A549 (cell line): ENCODE data around the gene RPTOR. TPM values are rescaled to one million over a fixed set of nuclear protein-coding genes. Genes with fewer than 3 reads are reported as not detected.

Source experiments
- ATAC-seq, 2 experiments: fragments of 200-7000 bp in 1 of 2; fragments of >200 bp in 1 of 2; cut with Nextera tagmentation in 1 of 2; cut with Tn5 transposase in 1 of 2; 3 replicates each; pipeline versions ENCODE4 v1.8.0 to v1.9.1; 2018 to 2020; ENCODE audit warnings: mild to moderate bottlenecking in 1 of 2, moderate library complexity in 1 of 2
- CTCF ChIA-PET: fragments of 300-600 bp; sonication (Branson Sonifier 250); formaldehyde crosslinking; extraction: SDS; loops from one replicate; lab custom pipeline; 2021; ENCODE audit warnings: antibody characterized with exemption, inconsistent platforms; lab: Yijun Ruan, JAX
- POLR2A ChIA-PET: fragments of 350-600 bp; formaldehyde crosslinking; extraction: SDS; loops from one replicate; lab custom pipeline; 2021; ENCODE audit warnings: antibody characterized with exemption, inconsistent platforms; lab: Yijun Ruan, JAX
- DNase-seq, 2 experiments: peaks; one replicate each; pipeline versions ENCODE4 v3.0.0 to v3.0.0-alpha.2; 2011 to 2016; ENCODE audit warnings: low read depth in 1 of 2, low spot score in 1 of 2
- FAIRE-seq: peaks from 2 replicates; lab custom pipeline; 2011; peaks lifted over from hg19 to GRCh38; lab: Jason Lieb, UNC
- H3K27ac ChIP-seq, 2 experiments: fragments of >200 bp; sonication (Bioruptor Twin); formaldehyde crosslinking; 3 replicates each; pipeline ENCODE4 v1.5.1; 2016 to 2017
- H3K4me1 ChIP-seq: fragments of >200 bp; sonication (Bioruptor Twin); formaldehyde crosslinking; 3 replicates; pipeline ENCODE4 v1.6.1; 2016
- H3K4me2 ChIP-seq: fragments of >200 bp; sonication (Bioruptor Twin); formaldehyde crosslinking; 3 replicates; pipeline ENCODE4 v1.6.1; 2016
- H3K4me3 ChIP-seq: fragments of >200 bp; sonication (Bioruptor Twin); formaldehyde crosslinking; 3 replicates; pipeline ENCODE4 v1.5.1; 2016
- H3K9me3 ChIP-seq: fragments of >200 bp; sonication (Bioruptor Twin); formaldehyde crosslinking; 3 replicates; pipeline ENCODE4 v1.6.1; 2016
- CBX8 ChIP-seq: fragments of 200-600 bp; sonication (generic); IDR thresholded peaks from 2 replicates; pipeline ENCODE4 v1.6.1; 2016
- CHD4 ChIP-seq: fragments of 200-600 bp; sonication (generic); IDR thresholded peaks from 2 replicates; pipeline ENCODE4 v1.6.1; 2016; ENCODE audit warnings: antibody characterized with exemption, mild to moderate bottlenecking, borderline replicate concordance
- EP300 ChIP-seq, 2 experiments: fragments of >200 bp; sonication (Bioruptor Twin); formaldehyde crosslinking; IDR thresholded peaks; 2 replicates in 1 of 2; 3 replicates in 1 of 2; pipeline ENCODE4 v1.6.1; 2016 to 2017
- ESRRA ChIP-seq: fragments of 150-350 bp; IDR thresholded peaks from 2 replicates; pipeline ENCODE4 v1.6.1; 2014; ENCODE audit warnings: mild to moderate bottlenecking, low read length, borderline replicate concordance
- FOSL2 ChIP-seq, 2 experiments: fragments of 450-650 bp in 1 of 2; fragments of >200 bp in 1 of 2; sonication (Bioruptor Twin) in 1 of 2; formaldehyde crosslinking; IDR thresholded peaks; 2 replicates each; pipeline versions ENCODE4 v1.5.0 to v1.6.1; 2016 to 2020; ENCODE audit warnings: mild to moderate bottlenecking in 1 of 2, moderate library complexity in 1 of 2
- FOXS1 ChIP-seq: fragments of 250-450 bp; sonication (Bioruptor Pico); IDR thresholded peaks from 2 replicates; pipeline ENCODE4 v1.5.0; 2020; ENCODE audit warnings: mild to moderate bottlenecking, moderate library complexity
- GATA3 ChIP-seq: IDR thresholded peaks from 2 replicates; pipeline ENCODE4 v1.6.1; 2012; ENCODE audit warnings: borderline replicate concordance
- HDAC2 ChIP-seq: fragments of 200-600 bp; sonication (generic); IDR thresholded peaks from 2 replicates; pipeline ENCODE4 v1.6.1; 2016
- HOXB13 ChIP-seq: fragments of 250-450 bp; sonication (Bioruptor Pico); IDR thresholded peaks from 2 replicates; pipeline ENCODE4 v1.5.0; 2020; ENCODE audit warnings: low read depth, mild to moderate bottlenecking, moderate library complexity
- JUNB ChIP-seq: fragments of >200 bp; sonication (Bioruptor Twin); formaldehyde crosslinking; IDR thresholded peaks from 2 replicates; pipeline ENCODE4 v1.6.1; 2016
- KDM1A ChIP-seq: fragments of 200-600 bp; sonication (generic); IDR thresholded peaks from 2 replicates; pipeline ENCODE4 v1.6.1; 2016; ENCODE audit warnings: low read depth, mild to moderate bottlenecking
- KDM5A ChIP-seq: fragments of 200-600 bp; sonication (generic); IDR thresholded peaks from 2 replicates; pipeline ENCODE4 v1.6.1; 2016; ENCODE audit warnings: antibody characterized with exemption, mild to moderate bottlenecking
- MAZ ChIP-seq: fragments of 150-350 bp; IDR thresholded peaks from 2 replicates; pipeline ENCODE4 v1.6.1; 2014; ENCODE audit warnings: antibody characterized with exemption, low read depth, low read length, borderline replicate concordance
- MYC ChIP-seq: IDR thresholded peaks from 2 replicates; pipeline ENCODE4 v1.6.1; 2012; ENCODE audit warnings: mild to moderate bottlenecking, inconsistent platforms, low read length, improper control_type of control experiment, borderline replicate concordance
- NR3C1 ChIP-seq: fragments of >200 bp; sonication (Bioruptor Twin); formaldehyde crosslinking; IDR thresholded peaks from 3 replicates; pipeline ENCODE4 v1.6.1; 2017
- POLR2A ChIP-seq: IDR thresholded peaks from 2 replicates; pipeline ENCODE4 v1.6.1; 2012; ENCODE audit warnings: mild to moderate bottlenecking, low read length
- POLR2AphosphoS2 ChIP-seq: conservative IDR thresholded peaks from 2 replicates; pipeline ENCODE4 v1.6.1; 2012; ENCODE audit warnings: low read length, improper control_type of control experiment, inconsistent platforms
- RARB ChIP-seq: fragments of 250-450 bp; sonication (Bioruptor Pico); IDR thresholded peaks from 2 replicates; pipeline ENCODE4 v1.8.0; 2021; ENCODE audit warnings: mild to moderate bottlenecking, moderate library complexity
- RFX5 ChIP-seq: fragments of 450-650 bp; IDR thresholded peaks from 2 replicates; pipeline ENCODE4 v1.7.1; 2014; ENCODE audit warnings: antibody characterized with exemption, mild to moderate bottlenecking, moderate library complexity
- SMC3 ChIP-seq: fragments of >200 bp; sonication (Bioruptor Twin); formaldehyde crosslinking; IDR thresholded peaks from 3 replicates; pipeline ENCODE4 v1.6.1; 2018; ENCODE audit warnings: inconsistent platforms
- SREBF2 ChIP-seq: fragments of 450-650 bp; IDR thresholded peaks from 2 replicates; pipeline ENCODE4 v1.6.1; 2014; ENCODE audit warnings: mild to moderate bottlenecking, moderate library complexity
- TFCP2L1 ChIP-seq: fragments of 250-450 bp; sonication (Bioruptor Pico); IDR thresholded peaks from 2 replicates; pipeline ENCODE4 v1.5.0; 2021; ENCODE audit warnings: mild to moderate bottlenecking
- TP53 ChIP-seq: fragments of 250-450 bp; sonication (Bioruptor Pico); IDR thresholded peaks from 2 replicates; pipeline ENCODE4 v1.5.0; 2021; ENCODE audit warnings: mild to moderate bottlenecking, moderate library complexity
- WGBS: methylation state at CpG from one replicate; pipeline ENCODE4 v1.1.6; 2017; ENCODE audit errors: missing lambda C conversion rate; 5-methylcytosine and 5-hydroxymethylcytosine counted together
- polyA plus RNA-seq, 4 experiments: library from polyadenylated mRNA; depleted of rRNA in 3 of 4; stranded (reverse); fragments of >200 nt; fragmentation: RNase III in 1 of 4; extraction: RNeasy Plus Mini Kit Qiagen cat#74134 plus additional on column Dnase treatment in 1 of 4; gene quantifications; 2 replicates in 3 of 4; 3 replicates in 1 of 4; pipeline ENCODE4 v1.2.3, GENCODE V29; 2011 to 2017
- TF ChIP-seq, protein P1 (sequence below): IDR thresholded peaks from 2 replicates; pipeline ENCODE4 v1.6.1; 2012
- TF ChIP-seq, protein P2 (sequence below): fragments of >200 bp; sonication (Bioruptor Twin); formaldehyde crosslinking; IDR thresholded peaks from 3 replicates; pipeline ENCODE4 v1.6.1; 2016

RPTOR gene
- polyA plus RNA-seq, 2 of the 4 experiments (the other 2 are of a cell fraction): 10.8 to 27.1 TPM

DNA sequence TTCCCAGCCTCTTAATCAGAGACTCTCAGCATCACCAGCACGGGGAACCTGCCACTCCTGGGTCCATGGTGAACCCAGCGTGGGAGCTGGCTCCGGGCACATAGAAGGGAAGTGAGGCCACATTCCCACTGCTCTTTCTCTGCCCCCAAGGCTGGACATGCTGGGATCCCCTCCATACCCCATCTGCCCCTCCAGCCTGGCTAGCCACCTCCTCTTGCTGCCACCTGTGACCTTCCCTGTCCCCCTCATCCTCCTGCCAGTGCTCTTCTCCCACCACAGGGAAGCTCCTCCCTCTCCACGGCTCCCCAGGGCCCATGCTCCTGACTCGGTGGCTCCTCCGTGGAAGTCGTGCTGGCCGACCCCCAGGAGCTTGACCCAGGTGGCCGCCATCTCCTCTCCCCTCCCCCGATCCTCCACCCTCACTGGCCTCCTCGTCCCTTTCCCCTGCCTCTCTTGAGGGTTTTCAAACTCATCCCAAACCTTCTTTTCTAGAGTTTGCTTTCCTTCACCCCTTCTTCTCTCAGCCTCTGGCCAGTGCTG, 307.9 kb downstream of the RPTOR start:
- peaks cover 30% of the 10 kb centered on the region for H3K4me1 ChIP-seq
- DNase-seq (no peak), FAIRE-seq (no peak), ATAC-seq (no peak)
- POLR2A ChIA-PET: interaction anchor here (0.5 kb wide), 1 partner anchor 270 kb away, joined by 3 read pairs; no protein-coding TSS in a partner anchor
- no peak overlapping the region for H3K4me2 ChIP-seq
- CTCF ChIA-PET: interaction anchor here (1.1 to 4.6 kb wide), 2 partner anchors 8 to 13 kb away, joined by 3 to 19 read pairs; no protein-coding TSS in a partner anchor
- no peaks in the 10 kb centered on the region for H3K9me3 ChIP-seq
- WGBS: 87% methylated on average over 11 of the region's 11 CpGs
- no peak overlapping the region for H3K27ac ChIP-seq
- H3K4me3 ChIP-seq: no peak overlapping the region
- TF ChIP-seq TFCP2L1: no peak
- no peak for TF ChIP-seq RARB (CRISPR knock-in tag)
- TF ChIP-seq MYC: no peak
- no peak for TF ChIP-seq POLR2AphosphoS2
- no peak for TF ChIP-seq NR3C1
- no peak for TF ChIP-seq ESRRA
- TF ChIP-seq POLR2A: no peak
- TF ChIP-seq FOSL2 (IDR thresholded peaks at IDR 0.05): no peak
- no peak for TF ChIP-seq FOSL2 (CRISPR knock-in tag; IDR thresholded peaks at IDR 0.05)
- no peak for TF ChIP-seq SMC3

GRCh38 chr17:80853076-80853475, 308.4 kb downstream of the RPTOR start:
- no peak for FAIRE-seq
- H3K4me2 ChIP-seq: no peak overlapping the region
- CTCF ChIA-PET: interaction anchor here (1.1 to 4.6 kb wide), 2 partner anchors 8 to 13 kb away, joined by 3 to 19 read pairs; no protein-coding TSS in a partner anchor
- TF ChIP-seq HDAC2 (no peak), TFCP2L1 (no peak), EP300 (IDR thresholded peaks at IDR 0.05) (no peak), GATA3 (no peak), CHD4 (no peak), TP53 (CRISPR knock-in tag) (no peak), CBX8 (no peak), KDM5A (no peak), MAZ (no peak), HOXB13 (CRISPR knock-in tag) (no peak), FOSL2 (IDR thresholded peaks at IDR 0.05) (no peak), FOSL2 (CRISPR knock-in tag; IDR thresholded peaks at IDR 0.05) (no peak), RARB (CRISPR knock-in tag) (no peak), JUNB (no peak), ESRRA (no peak), FOXS1 (CRISPR knock-in tag) (no peak), RFX5 (no peak), SREBF2 (no peak), KDM1A (no peak)
- TF ChIP-seq, protein P1, sequence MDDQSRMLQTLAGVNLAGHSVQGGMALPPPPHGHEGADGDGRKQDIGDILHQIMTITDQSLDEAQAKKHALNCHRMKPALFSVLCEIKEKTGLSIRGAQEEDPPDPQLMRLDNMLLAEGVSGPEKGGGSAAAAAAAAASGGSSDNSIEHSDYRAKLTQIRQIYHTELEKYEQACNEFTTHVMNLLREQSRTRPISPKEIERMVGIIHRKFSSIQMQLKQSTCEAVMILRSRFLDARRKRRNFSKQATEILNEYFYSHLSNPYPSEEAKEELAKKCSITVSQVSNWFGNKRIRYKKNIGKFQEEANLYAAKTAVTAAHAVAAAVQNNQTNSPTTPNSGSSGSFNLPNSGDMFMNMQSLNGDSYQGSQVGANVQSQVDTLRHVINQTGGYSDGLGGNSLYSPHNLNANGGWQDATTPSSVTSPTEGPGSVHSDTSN: no peak
- TF ChIP-seq, protein P2, sequence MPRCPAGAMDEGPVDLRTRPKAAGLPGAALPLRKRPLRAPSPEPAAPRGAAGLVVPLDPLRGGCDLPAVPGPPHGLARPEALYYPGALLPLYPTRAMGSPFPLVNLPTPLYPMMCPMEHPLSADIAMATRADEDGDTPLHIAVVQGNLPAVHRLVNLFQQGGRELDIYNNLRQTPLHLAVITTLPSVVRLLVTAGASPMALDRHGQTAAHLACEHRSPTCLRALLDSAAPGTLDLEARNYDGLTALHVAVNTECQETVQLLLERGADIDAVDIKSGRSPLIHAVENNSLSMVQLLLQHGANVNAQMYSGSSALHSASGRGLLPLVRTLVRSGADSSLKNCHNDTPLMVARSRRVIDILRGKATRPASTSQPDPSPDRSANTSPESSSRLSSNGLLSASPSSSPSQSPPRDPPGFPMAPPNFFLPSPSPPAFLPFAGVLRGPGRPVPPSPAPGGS: no peak
- TF ChIP-seq, all 56 proteins: peak for 0
- Histone ChIP-seq H3K4me3 (no peak overlapping the region), H3K9me3 (no peaks in the 10 kb centered on the region), H3K27ac (no peak overlapping the region), H3K4me1 (peaks cover 30% of the 10 kb centered on the region)
- DNase-seq: no peak
- ATAC-seq: no peak
- 79% methylated on average over 16 of the region's 16 CpGs for WGBS
- POLR2A ChIA-PET: no interaction called here
